ENCODE measurements around the gene PYGM.

Gene PYGM

DNA sequence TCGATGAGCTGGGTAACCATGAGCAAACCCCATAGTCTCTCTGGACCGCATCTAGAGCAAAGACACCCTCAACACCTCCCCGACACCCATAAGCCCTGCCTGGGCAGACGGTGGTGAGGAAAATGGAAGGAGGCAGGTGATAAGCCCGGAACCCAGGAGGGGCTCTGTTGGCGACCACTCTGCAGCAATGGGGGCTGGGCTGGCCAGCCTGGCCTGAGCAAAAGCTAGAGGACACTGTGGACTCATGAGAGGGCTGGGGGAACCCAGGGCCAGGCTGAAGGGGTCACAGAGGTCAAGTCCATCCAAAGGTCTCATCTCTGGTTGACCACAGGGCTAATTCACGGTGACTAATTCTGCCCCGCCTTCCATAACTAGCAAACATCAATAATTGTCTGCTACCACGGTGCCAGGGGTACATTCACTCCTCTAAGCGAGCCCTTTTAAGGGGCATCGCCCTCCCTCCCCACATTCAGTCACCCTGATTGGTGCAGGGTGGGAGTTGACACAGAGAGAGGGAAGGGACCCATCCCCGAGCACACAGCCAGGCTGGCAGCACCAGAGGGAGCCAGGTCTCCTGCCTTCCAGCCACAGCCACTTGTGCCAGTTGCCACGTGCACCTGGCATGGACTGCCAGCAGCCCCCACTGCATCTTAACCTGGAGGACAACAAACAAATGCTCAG, 4.0 kb downstream of the PYGM start:
- DNase-seq (ENCODE audit: low read depth), result no peak
- H3K36me3 ChIP-seq (ENCODE audit: control insufficient read depth, insufficient read depth, low read length, severe bottlenecking), result no peaks in the 10 kb centered on the region
- peaks cover 17% of the 10 kb centered on the region for H3K4me1 ChIP-seq (ENCODE audit: control insufficient read depth, insufficient read depth, low read length)
- no peak overlapping the region for H3K4me3 ChIP-seq (ENCODE audit: low read length)
- no peaks in the 10 kb centered on the region for H3K9me3 ChIP-seq (ENCODE audit: control insufficient read depth, low read length)
- no peaks in the 10 kb centered on the region for H3K27me3 ChIP-seq (replicated peaks; ENCODE audit: control insufficient read depth, insufficient read depth, low read length)
- H3K9ac ChIP-seq (ENCODE audit: low read length), result no peak overlapping the region

DNA sequence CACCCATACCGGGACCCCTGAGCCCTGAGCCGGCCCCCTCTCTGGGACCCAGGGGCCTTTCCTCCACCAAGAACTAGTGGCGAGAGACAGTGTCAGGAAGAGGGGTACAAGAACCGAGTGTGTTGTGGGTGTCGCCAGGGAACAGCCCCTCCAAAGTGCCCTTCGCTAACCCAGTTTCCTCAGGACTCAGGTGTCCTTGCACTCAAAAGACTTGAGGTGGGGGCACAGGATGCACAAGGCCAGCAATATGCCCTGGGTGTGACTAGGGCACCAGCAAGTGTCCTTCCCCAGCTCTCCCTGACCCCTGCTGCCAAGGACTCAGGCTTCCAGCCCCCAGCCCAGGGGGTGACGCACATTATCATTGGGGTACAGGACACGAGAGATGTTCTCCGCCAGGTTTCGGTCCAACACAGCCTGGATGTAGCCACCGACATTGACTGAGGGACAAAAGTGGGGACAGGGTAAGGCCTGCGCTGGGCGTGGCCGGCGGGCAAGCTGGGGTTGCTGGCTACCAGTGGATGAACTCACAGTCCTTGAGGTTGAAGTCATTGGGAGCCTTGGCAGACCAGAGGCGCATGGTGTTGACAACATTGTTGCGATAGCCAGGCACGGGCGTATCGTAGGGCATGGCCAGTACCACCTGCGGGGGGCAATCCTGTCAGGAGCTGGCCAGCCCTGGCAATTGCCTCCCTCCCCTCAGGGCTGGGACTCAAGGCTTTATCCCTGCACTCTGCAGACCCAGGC, 4.7 kb downstream of the PYGM start:
- no peaks in the 10 kb centered on the region for H3K36me3 ChIP-seq (ENCODE audit: control insufficient read depth, insufficient read depth, low read length, severe bottlenecking)
- H3K9ac ChIP-seq (ENCODE audit: low read length), result no peak overlapping the region
- H3K27me3 ChIP-seq (replicated peaks; ENCODE audit: control insufficient read depth, insufficient read depth, low read length), result no peaks in the 10 kb centered on the region
- no peak for DNase-seq (ENCODE audit: low read depth)
- H3K4me1 ChIP-seq (ENCODE audit: control insufficient read depth, insufficient read depth, low read length), result peaks cover 10% of the 10 kb centered on the region
- H3K9me3 ChIP-seq (ENCODE audit: control insufficient read depth, low read length), result no peaks in the 10 kb centered on the region
- no peak overlapping the region for H3K4me3 ChIP-seq (ENCODE audit: low read length)

DNA sequence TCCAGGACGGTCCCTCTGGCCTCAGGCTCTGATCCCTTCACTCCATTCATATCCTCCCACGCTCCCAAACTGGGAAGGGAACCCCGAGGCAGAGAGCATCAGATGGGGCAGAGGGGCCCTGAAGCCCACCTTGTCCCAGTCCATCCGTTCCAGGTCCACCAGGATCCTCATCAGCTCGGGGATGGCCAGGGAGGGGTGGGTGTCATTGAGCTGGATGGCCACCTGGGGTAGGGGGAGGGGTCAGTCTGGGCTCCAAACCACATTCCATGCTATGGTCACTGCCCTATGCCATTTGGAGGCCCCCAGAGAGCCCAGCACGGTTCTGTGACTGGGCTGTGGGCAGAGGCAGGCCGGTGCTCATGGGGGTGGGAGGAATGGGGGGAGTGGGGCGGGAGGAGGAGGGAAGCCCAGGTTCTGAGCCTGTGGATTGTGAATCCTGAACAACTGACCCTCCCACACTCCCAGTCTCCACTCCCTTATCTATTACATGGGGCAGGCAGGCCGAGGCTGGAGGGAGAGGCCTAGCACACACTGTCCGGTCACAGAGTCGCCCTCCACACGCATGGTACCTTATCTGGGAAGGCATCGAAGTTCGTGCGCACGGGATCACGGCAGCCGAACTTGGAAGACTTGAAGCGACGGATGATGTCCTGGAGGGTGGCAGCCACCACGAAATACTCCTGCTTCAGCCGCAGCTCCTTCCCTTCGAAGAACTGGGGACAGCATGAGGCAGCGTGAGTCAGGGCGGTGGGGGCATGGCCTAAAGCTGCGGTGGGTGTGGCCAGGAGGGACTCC, 5.5 kb downstream of the PYGM start:
- Histone ChIP-seq H3K9ac (ENCODE audit: low read length) (no peak overlapping the region), H3K4me3 (ENCODE audit: low read length) (no peak overlapping the region), H3K9me3 (ENCODE audit: control insufficient read depth, low read length) (no peaks in the 10 kb centered on the region), H3K4me1 (ENCODE audit: control insufficient read depth, insufficient read depth, low read length) (peaks cover 2% of the 10 kb centered on the region), H3K27me3 (replicated peaks; ENCODE audit: control insufficient read depth, insufficient read depth, low read length) (no peaks in the 10 kb centered on the region), H3K36me3 (ENCODE audit: control insufficient read depth, insufficient read depth, low read length, severe bottlenecking) (no peaks in the 10 kb centered on the region)
- DNase-seq (ENCODE audit: low read depth), result no peak

DNA sequence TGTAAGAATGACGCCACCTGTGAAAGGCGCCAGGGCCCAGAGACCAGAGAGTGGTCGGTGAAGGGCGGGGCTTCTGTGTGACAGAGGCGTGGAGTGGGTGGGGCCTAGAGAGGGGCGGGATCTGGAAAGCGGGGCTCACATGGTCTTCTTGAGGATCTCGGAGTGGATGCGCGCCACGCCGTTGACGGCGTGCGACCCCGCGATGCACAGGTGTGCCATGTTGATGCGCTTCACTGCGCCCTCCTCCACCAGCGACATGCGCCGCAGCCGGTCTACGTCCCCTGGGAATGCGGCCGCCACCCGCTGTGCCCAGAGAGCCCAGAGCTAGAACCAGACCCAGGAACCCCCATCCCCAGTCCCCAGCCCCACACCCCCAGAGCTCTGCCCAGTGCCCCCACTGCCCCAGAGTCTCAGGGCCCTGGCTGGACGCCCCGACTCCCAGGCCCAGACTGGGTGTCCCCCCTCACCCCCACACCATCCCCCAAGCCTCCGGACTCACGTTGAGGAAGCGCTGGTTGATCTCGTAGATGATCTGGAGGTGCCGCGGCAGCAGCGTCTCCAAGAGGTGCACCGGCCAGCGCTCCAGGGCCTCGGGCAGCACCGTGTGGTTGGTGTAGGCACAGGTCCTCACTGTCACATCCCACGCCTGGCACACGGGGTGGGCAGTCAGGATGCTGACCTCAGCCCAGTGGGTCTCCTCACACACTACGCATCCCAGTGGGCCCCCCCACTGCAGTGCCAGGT, 6.2 kb downstream of the PYGM start:
- no peaks in the 10 kb centered on the region for H3K27me3 ChIP-seq (replicated peaks; ENCODE audit: control insufficient read depth, insufficient read depth, low read length)
- peaks cover 3% of the 10 kb centered on the region for H3K4me1 ChIP-seq (ENCODE audit: control insufficient read depth, insufficient read depth, low read length)
- no peak overlapping the region for H3K4me3 ChIP-seq (ENCODE audit: low read length)
- no peaks in the 10 kb centered on the region for H3K9me3 ChIP-seq (ENCODE audit: control insufficient read depth, low read length)
- no peak for DNase-seq (ENCODE audit: low read depth)
- no peaks in the 10 kb centered on the region for H3K36me3 ChIP-seq (ENCODE audit: control insufficient read depth, insufficient read depth, low read length, severe bottlenecking)
- no peak overlapping the region for H3K9ac ChIP-seq (ENCODE audit: low read length)

- Histone ChIP-seq H3K27me3 (replicated peaks; ENCODE audit: control insufficient read depth, insufficient read depth, low read length) (no peaks in the 10 kb centered on the region), H3K4me3 (ENCODE audit: low read length) (no peak overlapping the region), H3K36me3 (ENCODE audit: control insufficient read depth, insufficient read depth, low read length, severe bottlenecking) (no peaks in the 10 kb centered on the region), H3K4me1 (ENCODE audit: control insufficient read depth, insufficient read depth, low read length) (peaks cover 9% of the 10 kb centered on the region), H3K9ac (ENCODE audit: low read length) (no peak overlapping the region), H3K9me3 (ENCODE audit: control insufficient read depth, low read length) (no peaks in the 10 kb centered on the region)
- no peak for DNase-seq (ENCODE audit: low read depth)
Observed at GRCh38 chr11:64753019-64753379, 6.8 kb downstream of the PYGM start.

- no peaks in the 10 kb centered on the region for H3K36me3 ChIP-seq (ENCODE audit: control insufficient read depth, insufficient read depth, low read length, severe bottlenecking)
- H3K4me3 ChIP-seq (ENCODE audit: low read length), result no peak overlapping the region
- no peaks in the 10 kb centered on the region for H3K27me3 ChIP-seq (replicated peaks; ENCODE audit: control insufficient read depth, insufficient read depth, low read length)
- H3K9ac ChIP-seq (ENCODE audit: low read length), result no peak overlapping the region
- H3K4me1 ChIP-seq (ENCODE audit: control insufficient read depth, insufficient read depth, low read length), result peaks cover 10% of the 10 kb centered on the region
- no peaks in the 10 kb centered on the region for H3K9me3 ChIP-seq (ENCODE audit: control insufficient read depth, low read length)
- DNase-seq (ENCODE audit: low read depth), result no peak
Observed at GRCh38 chr11:64752175-64752970, 7.4 kb downstream of the PYGM start.

GRCh38 chr11:64751580-64751979, 8.2 kb downstream of the PYGM start:
- H3K4me3 ChIP-seq (ENCODE audit: low read length), result no peak overlapping the region
- no peak for DNase-seq (ENCODE audit: low read depth)
- no peaks in the 10 kb centered on the region for H3K36me3 ChIP-seq (ENCODE audit: control insufficient read depth, insufficient read depth, low read length, severe bottlenecking)
- no peaks in the 10 kb centered on the region for H3K27me3 ChIP-seq (replicated peaks; ENCODE audit: control insufficient read depth, insufficient read depth, low read length)
- H3K9me3 ChIP-seq (ENCODE audit: control insufficient read depth, low read length), result no peaks in the 10 kb centered on the region
- peaks cover 10% of the 10 kb centered on the region for H3K4me1 ChIP-seq (ENCODE audit: control insufficient read depth, insufficient read depth, low read length)
- no peak overlapping the region for H3K9ac ChIP-seq (ENCODE audit: low read length)

GRCh38 chr11:64751136-64751535, 8.6 kb downstream of the PYGM start:
- Histone ChIP-seq H3K4me1 (ENCODE audit: control insufficient read depth, insufficient read depth, low read length) (peaks cover 10% of the 10 kb centered on the region), H3K4me3 (ENCODE audit: low read length) (no peak overlapping the region), H3K9ac (ENCODE audit: low read length) (no peak overlapping the region), H3K36me3 (ENCODE audit: control insufficient read depth, insufficient read depth, low read length, severe bottlenecking) (no peaks in the 10 kb centered on the region), H3K9me3 (ENCODE audit: control insufficient read depth, low read length) (no peaks in the 10 kb centered on the region), H3K27me3 (replicated peaks; ENCODE audit: control insufficient read depth, insufficient read depth, low read length) (no peaks in the 10 kb centered on the region)
- DNase-seq (ENCODE audit: low read depth), result no peak

- H3K9ac ChIP-seq (ENCODE audit: low read length), result no peak overlapping the region
- H3K4me3 ChIP-seq (ENCODE audit: low read length), result no peak overlapping the region
- no peaks in the 10 kb centered on the region for H3K36me3 ChIP-seq (ENCODE audit: control insufficient read depth, insufficient read depth, low read length, severe bottlenecking)
- no peaks in the 10 kb centered on the region for H3K27me3 ChIP-seq (replicated peaks; ENCODE audit: control insufficient read depth, insufficient read depth, low read length)
- H3K9me3 ChIP-seq (ENCODE audit: control insufficient read depth, low read length), result no peaks in the 10 kb centered on the region
- H3K4me1 ChIP-seq (ENCODE audit: control insufficient read depth, insufficient read depth, low read length), result peaks cover 13% of the 10 kb centered on the region
- no peak for DNase-seq (ENCODE audit: low read depth)
Observed at GRCh38 chr11:64750361-64751054, 9.3 kb downstream of the PYGM start.

DNA sequence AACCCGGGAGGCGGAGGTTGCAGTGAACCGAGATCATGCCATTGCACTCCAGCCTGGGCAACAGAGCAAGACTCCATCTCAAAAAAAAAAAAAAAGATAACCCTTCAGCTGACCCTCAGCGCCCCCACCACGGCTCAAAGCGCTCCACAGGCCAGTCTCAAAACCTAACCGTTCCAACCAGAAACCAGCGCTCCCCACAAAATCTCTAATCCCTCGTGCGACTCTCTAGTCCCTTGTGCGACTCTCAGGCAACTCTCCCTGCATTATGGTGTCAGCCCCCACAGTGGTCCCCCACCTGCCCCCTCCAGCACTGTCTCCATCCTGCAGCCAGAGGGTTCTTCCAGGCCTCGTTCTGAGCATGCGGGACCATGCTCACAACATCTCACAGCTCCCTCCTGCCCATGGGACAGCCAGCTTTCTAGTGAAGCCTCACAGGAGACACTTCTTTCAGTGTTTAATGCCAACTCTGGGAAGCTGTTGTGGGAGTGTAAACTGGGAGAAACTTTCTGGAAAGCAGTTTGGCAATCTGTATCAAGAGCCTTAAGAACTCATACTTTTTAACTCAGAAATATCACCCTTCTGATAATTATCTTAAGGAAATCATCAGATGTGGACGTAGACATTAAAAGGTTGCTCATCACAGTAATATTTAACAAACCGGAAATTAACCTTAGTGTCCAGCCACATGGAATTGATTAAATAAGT, 11.7 kb downstream of the PYGM start:
- Histone ChIP-seq H3K4me3 (ENCODE audit: low read length) (no peak overlapping the region), H3K36me3 (ENCODE audit: control insufficient read depth, insufficient read depth, low read length, severe bottlenecking) (no peaks in the 10 kb centered on the region), H3K4me1 (ENCODE audit: control insufficient read depth, insufficient read depth, low read length) (peaks cover 30% of the 10 kb centered on the region), H3K9ac (ENCODE audit: low read length) (peak overlapping the region; percentile 0), H3K9me3 (ENCODE audit: control insufficient read depth, low read length) (no peaks in the 10 kb centered on the region), H3K27me3 (replicated peaks; ENCODE audit: control insufficient read depth, insufficient read depth, low read length) (peaks cover 8% of the 10 kb centered on the region)
- DNase-seq (ENCODE audit: low read depth), result peak; percentile 75

All from adipocyte (in vitro differentiated cells).